Measurements from ENCODE around the gene CPPED1.

DNA sequence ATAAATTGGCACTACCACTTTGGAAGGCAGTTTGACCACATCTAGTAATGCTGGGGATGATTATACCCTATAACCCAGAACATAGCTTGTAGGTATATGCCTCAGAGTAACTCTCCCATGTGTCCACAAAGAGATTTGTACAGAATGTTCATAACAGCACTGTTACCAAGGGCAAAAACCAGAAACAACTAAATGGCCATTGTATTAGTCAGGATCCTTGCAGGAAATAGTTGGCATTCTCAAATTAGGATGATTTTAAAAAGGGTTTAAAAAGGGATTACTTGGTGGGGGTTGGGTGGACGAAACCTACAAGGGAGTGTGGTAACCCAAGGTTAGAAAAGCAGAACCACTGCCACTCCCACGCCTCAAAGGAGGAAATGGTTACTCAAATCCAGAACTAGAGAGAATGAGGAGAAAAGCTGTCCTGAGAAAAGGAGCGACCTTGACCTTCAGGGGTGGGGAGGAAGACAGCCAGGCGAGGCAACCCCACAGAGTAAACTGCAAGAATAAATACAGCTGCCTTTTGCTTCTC, 2.1 kb downstream of the CPPED1 start:
- no peak for TF ChIP-seq CTCF (IDR thresholded peaks at IDR 0.05; ENCODE audit: poor library complexity)
- TF ChIP-seq EZH2 (IDR thresholded peaks at IDR 0.05; ENCODE audit: borderline replicate concordance) = no peak

Measured in hepatocyte (in vitro differentiated cells).